GM19240 (cell line): ENCODE measurements around the gene UGGT1.
"Not testable (repeated sequence)": the region's sequence is repeated elsewhere in the genome, so short reads cannot be mapped to it uniquely, and the experiment has no call there.

Source experiments
- DNase-seq: peaks from one replicate; pipeline ENCODE4 v3.0.0; 2011; ENCODE audit warnings: low spot score; ENCODE audit not compliant: insufficient read length

UGGT1 gene

GRCh38 chr2:128170776-128171175 lies 79.8 kb downstream of the UGGT1 start:
- DNase-seq: no peak

- no peak for DNase-seq
These were observed 81.2 kb downstream of the UGGT1 start for GRCh38 chr2:128172191-128172590.

GRCh38 chr2:128174067-128174466 lies 83.1 kb downstream of the UGGT1 start:
- not testable (repeated sequence) for DNase-seq

- no peak for DNase-seq
These were observed 86.3 kb downstream of the UGGT1 start for GRCh38 chr2:128177315-128177714.

GRCh38 chr2:128178149-128178649 lies 87.2 kb downstream of the UGGT1 start:
- DNase-seq: no peak

GRCh38 chr2:128178650-128179460 lies 87.9 kb downstream of the UGGT1 start:
- peak; percentile 10 for DNase-seq

GRCh38 chr2:128179461-128179755 lies 88.4 kb downstream of the UGGT1 start:
- DNase-seq: no peak

GRCh38 chr2:128180031-128180430 lies 89.0 kb downstream of the UGGT1 start:
- no peak for DNase-seq

GRCh38 chr2:128185576-128185975 lies 94.6 kb downstream of the UGGT1 start:
- DNase-seq: no peak

- DNase-seq: no peak
These were observed 96.1 kb downstream of the UGGT1 start for GRCh38 chr2:128187032-128187654.

- DNase-seq: no peak
These were observed 104.5 kb downstream of the UGGT1 start for GRCh38 chr2:128195435-128195984.

GRCh38 chr2:128196026-128196425 lies 105.0 kb downstream of the UGGT1 start:
- no peak for DNase-seq

- no peak for DNase-seq
These were observed 105.5 kb downstream of the UGGT1 start for GRCh38 chr2:128196471-128196931.

GRCh38 chr2:128197059-128197458 lies 106.1 kb downstream of the UGGT1 start:
- no peak for DNase-seq

- no peak for DNase-seq
These were observed 107.7 kb downstream of the UGGT1 start for GRCh38 chr2:128198656-128199055.

- no peak for DNase-seq
These were observed 108.1 kb downstream of the UGGT1 start for GRCh38 chr2:128199141-128199540.

GRCh38 chr2:128202791-128203190 lies 111.8 kb downstream of the UGGT1 start:
- DNase-seq: no peak

- no peak for DNase-seq
These were observed 115.2 kb downstream of the UGGT1 start for GRCh38 chr2:128206245-128206644.

- DNase-seq: no peak
These were observed 117.0 kb downstream of the UGGT1 start for GRCh38 chr2:128208023-128208422.

GRCh38 chr2:128208631-128209324 lies 117.8 kb downstream of the UGGT1 start:
- DNase-seq: not testable (repeated sequence)

- DNase-seq: no peak
These were observed 123.3 kb downstream of the UGGT1 start for GRCh38 chr2:128214251-128214650.
